ENCODE results near the gene HUWE1. TPM values are rescaled to one million over a fixed set of nuclear protein-coding genes. Genes with fewer than 3 reads are reported as not detected.

The HUWE1 gene
- total RNA-seq, 1 experiment from 2014 or later: 231 TPM

- no peaks in the 10 kb centered on the region for H3K4me1 ChIP-seq (ENCODE audit: control insufficient read depth, insufficient read depth, low read length)
- BruUV-seq (replicated peaks): no TSS peak
- H3K36me3 ChIP-seq (ENCODE audit: control insufficient read depth, insufficient read depth, low read length): peaks cover 53% of the 10 kb centered on the region
- H3K9me3 ChIP-seq (ENCODE audit: control insufficient read depth, insufficient read depth, low read depth, low read length): no peaks in the 10 kb centered on the region
- H3K27me3 ChIP-seq (ENCODE audit: control insufficient read depth, insufficient read depth, low read length): no peaks in the 10 kb centered on the region
- H3K27ac ChIP-seq (ENCODE audit: low read length): no peak overlapping the region
- ChIA-PET POLR2A (no interaction called here), CTCF (no interaction called here)
- intact Hi-C loops (cut with micrococcal nuclease; ENCODE audit: unreplicated experiment): no loop called here
- DNase-seq (ENCODE audit: low read depth, low spot score) (no peak), ATAC-seq (no peak)
- in situ Hi-C loops (cut with HindIII; ENCODE audit: low pct_unique_long_range_greater_than_20kb, low sequenced_read_pairs): no loop called here
- no peak overlapping the region for H3K4me3 ChIP-seq (ENCODE audit: low read depth in 2 of 2, low read length in 2 of 2)
- TF ChIP-seq CTCF (IDR thresholded peaks at IDR 0.05): no peak
- no peak for TF ChIP-seq POLR2AphosphoS5 (IDR thresholded peaks at IDR 0.05; ENCODE audit: low read depth, low read length)
- no peak for TF ChIP-seq SIN3A (IDR thresholded peaks at IDR 0.05; ENCODE audit: borderline replicate concordance, insufficient read depth, low read depth, low read length)
- TF ChIP-seq TCF7L2 (IDR thresholded peaks at IDR 0.05; ENCODE audit: low read depth, low read length): no peak
- no peak for TF ChIP-seq REST (IDR thresholded peaks at IDR 0.05; ENCODE audit: insufficient read depth in 1 of 2, low read depth in 2 of 2, low read length in 1 of 2)
These were observed 129.7 kb downstream of the HUWE1 start for GRCh38 chrX:53556868-53557267.

- Histone ChIP-seq H3K9me3 (ENCODE audit: control insufficient read depth, insufficient read depth, low read depth, low read length) (no peaks in the 10 kb centered on the region), H3K4me1 (ENCODE audit: control insufficient read depth, insufficient read depth, low read length) (no peaks in the 10 kb centered on the region), H3K27ac (ENCODE audit: low read length) (no peak overlapping the region), H3K4me3 (ENCODE audit: low read depth in 2 of 2, low read length in 2 of 2) (no peak overlapping the region), H3K36me3 (ENCODE audit: control insufficient read depth, insufficient read depth, low read length) (peaks cover 46% of the 10 kb centered on the region), H3K27me3 (ENCODE audit: control insufficient read depth, insufficient read depth, low read length) (no peaks in the 10 kb centered on the region)
- CTCF ChIA-PET: no interaction called here
- POLR2A ChIA-PET: no interaction called here
- TF ChIP-seq TCF7L2 (IDR thresholded peaks at IDR 0.05; ENCODE audit: low read depth, low read length): no peak
- TF ChIP-seq REST (IDR thresholded peaks at IDR 0.05; ENCODE audit: insufficient read depth in 1 of 2, low read depth in 2 of 2, low read length in 1 of 2): no peak
- no peak for TF ChIP-seq SIN3A (IDR thresholded peaks at IDR 0.05; ENCODE audit: borderline replicate concordance, insufficient read depth, low read depth, low read length)
- no peak for TF ChIP-seq POLR2AphosphoS5 (IDR thresholded peaks at IDR 0.05; ENCODE audit: low read depth, low read length)
- TF ChIP-seq CTCF (IDR thresholded peaks at IDR 0.05): no peak
- DNase-seq (ENCODE audit: low read depth, low spot score): no peak
- ATAC-seq: no peak
- BruUV-seq (replicated peaks): no TSS peak
- intact Hi-C loops (cut with micrococcal nuclease; ENCODE audit: unreplicated experiment) (no loop called here), in situ Hi-C loops (cut with HindIII; ENCODE audit: low pct_unique_long_range_greater_than_20kb, low sequenced_read_pairs) (no loop called here)
These were observed 135.6 kb downstream of the HUWE1 start for GRCh38 chrX:53550756-53551463.
